Neuronal stem cell (in vitro differentiated cells): ENCODE results near the gene STK10.
A peak's percentile ranks its signal among the peaks of the same experiment; 100 is the strongest.

Experiments used
- DNase-seq: peaks from one replicate; pipeline ENCODE4 v3.0.0-alpha.2; 2013; ENCODE audit warnings: low spot score
- H2AFZ ChIP-seq: one replicate; pipeline ENCODE4 v1.6.1; 2013; ENCODE audit warnings: mild to moderate bottlenecking, low read length, inconsistent platforms
- H2AK5ac ChIP-seq: 2 replicates; pipeline ENCODE4 v1.6.1; 2013; ENCODE audit warnings: low read depth, mild to moderate bottlenecking, inconsistent platforms, low read length, moderate library complexity, mixed read lengths
- H2BK120ac ChIP-seq: 2 replicates; pipeline ENCODE4 v1.6.1; 2013; ENCODE audit warnings: low read depth, mild to moderate bottlenecking, inconsistent platforms, low read length, moderate library complexity, mixed read lengths
- H2BK12ac ChIP-seq: one replicate; pipeline ENCODE4 v1.6.1; 2013; ENCODE audit warnings: low read length, inconsistent platforms
- H2BK15ac ChIP-seq: 2 replicates; pipeline ENCODE4 v1.6.1; 2013; ENCODE audit warnings: mild to moderate bottlenecking, low read length, inconsistent platforms, mixed read lengths
- H2BK5ac ChIP-seq: one replicate; pipeline ENCODE4 v1.6.1; 2013; ENCODE audit warnings: inconsistent platforms, mild to moderate bottlenecking, low read length, moderate library complexity
- H3K14ac ChIP-seq: one replicate; pipeline ENCODE4 v1.6.1; 2013; ENCODE audit warnings: low read length, inconsistent platforms
- H3K18ac ChIP-seq: 2 replicates; pipeline ENCODE4 v1.6.1; 2013; ENCODE audit warnings: low read length, inconsistent platforms
- H3K23ac ChIP-seq: 2 replicates; pipeline ENCODE4 v1.6.1; 2013; ENCODE audit warnings: low read depth, mild to moderate bottlenecking, mixed read lengths, low read length, inconsistent platforms; ENCODE audit not compliant: poor library complexity
- H3K27ac ChIP-seq: replicated peaks from 3 replicates; pipeline ENCODE4 v1.5.1; 2013; ENCODE audit warnings: low read length, inconsistent platforms
- H3K27me3 ChIP-seq, 3 experiments: 2 replicates each; pipeline ENCODE4 v1.6.1; 2013; ENCODE audit warnings: low read length in 3 of 3, mild to moderate bottlenecking in 2 of 3, inconsistent platforms in 1 of 3, low read depth in 1 of 3, mixed read lengths in 1 of 3, moderate library complexity in 1 of 3; ENCODE audit not compliant: control insufficient read depth in 3 of 3, insufficient read depth in 3 of 3
- H3K36me3 ChIP-seq, 2 donors: replicated peaks in 1 of 2; 2 replicates each; pipeline ENCODE4 v1.6.1; 2013; ENCODE audit warnings: low read length in 2 of 2; ENCODE audit not compliant: control insufficient read depth in 2 of 2, insufficient read depth in 2 of 2
- H3K4ac ChIP-seq: 2 replicates; pipeline ENCODE4 v1.6.1; 2013; ENCODE audit warnings: inconsistent platforms, mild to moderate bottlenecking, low read length, moderate library complexity
- H3K4me1 ChIP-seq, 2 donors: 1 replicate in 1 of 2; 2 replicates in 1 of 2; pipeline ENCODE4 v1.6.1; 2013; ENCODE audit warnings: low read length in 2 of 2, low read depth in 1 of 2; ENCODE audit not compliant: control insufficient read depth in 2 of 2, insufficient read depth in 1 of 2
- H3K4me2 ChIP-seq: one replicate; pipeline ENCODE4 v1.6.1; 2013; ENCODE audit warnings: mild to moderate bottlenecking, low read length, inconsistent platforms; ENCODE audit not compliant: insufficient read depth, poor library complexity, severe bottlenecking
- H3K4me3 ChIP-seq, 2 donors: 2 replicates each; pipeline ENCODE4 v1.5.1; 2013; ENCODE audit warnings: low read length in 2 of 2, mild to moderate bottlenecking in 2 of 2, inconsistent platforms in 1 of 2, moderate library complexity in 1 of 2
- H3K79me1 ChIP-seq: one replicate; pipeline ENCODE4 v1.6.1; 2013; ENCODE audit warnings: low read depth, mild to moderate bottlenecking, inconsistent platforms, low read length, moderate library complexity
- H3K9ac ChIP-seq: one replicate; pipeline ENCODE4 v1.6.1; 2013; ENCODE audit warnings: mild to moderate bottlenecking, low read depth, low read length, inconsistent platforms; ENCODE audit not compliant: poor library complexity
- H3K9me3 ChIP-seq, 2 donors: replicated peaks in 1 of 2; 2 replicates each; pipeline versions ENCODE3 to v1.6.1; 2013; ENCODE audit warnings: low read length in 2 of 2, mild to moderate bottlenecking in 2 of 2, inconsistent platforms in 1 of 2, low read depth in 1 of 2, mixed read lengths in 1 of 2, moderate library complexity in 1 of 2; ENCODE audit not compliant: control insufficient read depth in 2 of 2, insufficient read depth in 1 of 2
- H4K8ac ChIP-seq: one replicate; pipeline ENCODE4 v1.6.1; 2013; ENCODE audit warnings: low read depth, mild to moderate bottlenecking, inconsistent platforms, low read length, moderate library complexity
- H4K91ac ChIP-seq: one replicate; pipeline ENCODE4 v1.6.1; 2013; ENCODE audit warnings: low read length, low read depth, mild to moderate bottlenecking, inconsistent platforms; ENCODE audit not compliant: poor library complexity
- WGBS, 2 donors: extraction: QIAGEN DNeasy Blood & Tissue Kit; methylation state at CpG; one replicate each; pipeline ENCODE4 v1.1.7; 2013; ENCODE audit warnings: missing lambda C conversion rate in 2 of 2, mixed read lengths in 1 of 2; ENCODE audit not compliant: insufficient read length in 2 of 2, insufficient replicate concordance in 1 of 2; ENCODE audit errors: extremely low coverage in 2 of 2; 5-methylcytosine and 5-hydroxymethylcytosine counted together

The STK10 gene

GRCh38 chr5:172140866-172141265 is 47.2 kb downstream of the STK10 start:
- Histone ChIP-seq H3K27ac (no peak overlapping the region), H3K9ac (no peak overlapping the region), H2BK120ac (no peak overlapping the region), H2BK5ac (no peak overlapping the region), H3K36me3 (no peaks in the 10 kb centered on the region), H3K9me3 (no peaks in the 10 kb centered on the region), H3K27me3 (no peaks in the 10 kb centered on the region), H3K14ac (no peak overlapping the region), H3K79me1 (no peaks in the 10 kb centered on the region), H2BK12ac (no peak overlapping the region), H3K23ac (no peak overlapping the region), H2AFZ (no peak overlapping the region), H2AK5ac (no peak overlapping the region), H3K4me2 (no peak overlapping the region), H3K4me1 (peaks cover 4 to 5% of the 10 kb centered on the region in 2 donors), H4K8ac (no peak overlapping the region), H3K18ac (no peak overlapping the region), H4K91ac (no peak overlapping the region), H3K4me3 (no peak overlapping the region), H3K4ac (no peak overlapping the region), H2BK15ac (no peak overlapping the region)
- no peak for DNase-seq
- no CpG with 5 or more reads among the region's 6 CpGs for WGBS, 2 donors

- no CpG with 5 or more reads among the region's 9 CpGs for WGBS, 2 donors
- no peak overlapping the region for H2BK120ac ChIP-seq
These were observed 47.9 kb downstream of the STK10 start for GRCh38 chr5:172140120-172140519.

GRCh38 chr5:172137046-172137445 is 51.0 kb downstream of the STK10 start:
- Histone ChIP-seq H3K9me3 (no peaks in the 10 kb centered on the region), H2BK120ac (no peak overlapping the region), H3K4me2 (no peak overlapping the region), H2AFZ (no peak overlapping the region), H3K4me1 (peaks cover 0 to 4% of the 10 kb centered on the region in 2 donors), H2BK12ac (no peak overlapping the region), H2BK15ac (no peak overlapping the region), H3K9ac (no peak overlapping the region), H4K91ac (no peak overlapping the region), H3K27me3 (no peaks in the 10 kb centered on the region), H4K8ac (no peak overlapping the region), H3K23ac (no peak overlapping the region), H3K27ac (no peak overlapping the region), H3K4me3 (no peak overlapping the region), H3K4ac (no peak overlapping the region), H3K36me3 (no peaks in the 10 kb centered on the region), H3K18ac (no peak overlapping the region), H3K14ac (no peak overlapping the region), H2BK5ac (no peak overlapping the region), H3K79me1 (no peaks in the 10 kb centered on the region), H2AK5ac (no peak overlapping the region)
- no peak for DNase-seq
- WGBS, 2 donors: no CpG with 5 or more reads among the region's 3 CpGs

More at GRCh38 chr5:172140120-172140519, 47.9 kb downstream of the STK10 start:
- Histone ChIP-seq H2BK5ac (no peak overlapping the region), H3K79me1 (no peaks in the 10 kb centered on the region), H3K9ac (no peak overlapping the region), H2AFZ (no peak overlapping the region), H3K4me1 (peaks cover 3 to 4% of the 10 kb centered on the region in 2 donors), H3K4ac (no peak overlapping the region), H2BK15ac (no peak overlapping the region), H3K14ac (no peak overlapping the region), H3K27me3 (no peaks in the 10 kb centered on the region), H4K8ac (no peak overlapping the region), H3K36me3 (no peaks in the 10 kb centered on the region), H3K4me2 (peak overlapping the region; percentile 3), H3K23ac (no peak overlapping the region), H4K91ac (no peak overlapping the region), H3K4me3 (no peak overlapping the region), H3K9me3 (no peaks in the 10 kb centered on the region), H2AK5ac (no peak overlapping the region), H3K18ac (no peak overlapping the region), H3K27ac (no peak overlapping the region), H2BK12ac (no peak overlapping the region)
- no peak for DNase-seq

GRCh38 chr5:172133359-172134029 is 54.5 kb downstream of the STK10 start:
- Histone ChIP-seq H3K36me3 (no peaks in the 10 kb centered on the region), H3K18ac (no peak overlapping the region), H2BK120ac (no peak overlapping the region), H3K4me2 (no peak overlapping the region), H2BK12ac (no peak overlapping the region), H3K14ac (no peak overlapping the region), H3K4me1 (no peaks in the 10 kb centered on the region), H2BK5ac (no peak overlapping the region), H4K8ac (no peak overlapping the region), H2AK5ac (no peak overlapping the region), H4K91ac (no peak overlapping the region), H3K27me3 (no peaks in the 10 kb centered on the region), H3K27ac (no peak overlapping the region), H3K9ac (no peak overlapping the region), H3K23ac (no peak overlapping the region), H3K9me3 (peaks cover 0 to 3% of the 10 kb centered on the region in 2 donors), H3K4me3 (no peak overlapping the region), H3K4ac (no peak overlapping the region), H3K79me1 (no peaks in the 10 kb centered on the region), H2AFZ (no peak overlapping the region), H2BK15ac (no peak overlapping the region)
- WGBS, 2 donors: no CpG with 5 or more reads among the region's 10 CpGs
- DNase-seq: no peak
